Renal cortex interstitium (tissue), 15 donors: ENCODE measurements around the gene COMMD3. TPM values are rescaled to one million over a fixed set of nuclear protein-coding genes. Genes with fewer than 3 reads are reported as not detected.
A peak's percentile ranks its signal among the peaks of the same experiment; 100 is the strongest.
"Not testable (repeated sequence)": the region's sequence is repeated elsewhere in the genome, so short reads cannot be mapped to it uniquely, and the experiment has no call there.

Experiments used
- DNase-seq, 11 donors: peaks; one replicate each; pipeline ENCODE4 v3.0.0-alpha.2; 2013; ENCODE audit warnings: low read depth in 9 of 11, low spot score in 4 of 11; ENCODE audit errors: extremely low read depth in 1 of 11
- long read RNA-seq, 16 experiments: transcript quantifications; one replicate each; lab custom pipeline, GENCODE V29; 2026
- polyA plus RNA-seq, 3 donors: library from polyadenylated mRNA; unstranded; fragments of 120-200 nt; gene quantifications; one replicate each; pipeline ENCODE4 v1.2.1, GENCODE V29; 2013; ENCODE audit not compliant: insufficient read length in 3 of 3

Gene COMMD3
- 10 to 100 TPM; 76.2 to 98.2 (median 82.5) TPM for polyA plus RNA-seq
- long read RNA-seq, donor 1, transcript COMMD3-201 (8 exons, 1,342 nt): major isoform, 28 of 34 reads
- long read RNA-seq, donor 1, partial matches to known transcripts: 0 of 34 reads
- long read RNA-seq, donor 1, other reads (novel, unspliced or antisense): 0 of 34 reads
- long read RNA-seq, donor 2, transcript COMMD3-201 (8 exons, 1,342 nt): major isoform, 19 of 26 reads
- long read RNA-seq, donor 2, partial matches to known transcripts: 0 of 26 reads
- long read RNA-seq, donor 2, other reads (novel, unspliced or antisense): 0 of 26 reads
- long read RNA-seq, donor 3, transcript COMMD3-201 (8 exons, 1,342 nt): major isoform, 44 of 57 reads
- long read RNA-seq, donor 3, partial matches to known transcripts: 0 of 57 reads
- long read RNA-seq, donor 3, other reads (novel, unspliced or antisense): 6 of 57 reads
- long read RNA-seq, donor 4, transcript COMMD3-201 (8 exons, 1,342 nt): major isoform, 22 of 30 reads
- long read RNA-seq, donor 4, partial matches to known transcripts: 0 of 30 reads
- long read RNA-seq, donor 4, other reads (novel, unspliced or antisense): 0 of 30 reads
- long read RNA-seq, donor 5: 0 reads
- long read RNA-seq, donor 6, transcript COMMD3-205 (5 exons, 1,407 nt): minor isoform, 5 of 40 reads
- long read RNA-seq, donor 6, transcript COMMD3-201 (8 exons, 1,342 nt): major isoform, 31 of 40 reads
- long read RNA-seq, donor 6, partial matches to known transcripts: 0 of 40 reads
- long read RNA-seq, donor 6, other reads (novel, unspliced or antisense): 0 of 40 reads
- long read RNA-seq, donor 7, transcript COMMD3-201 (8 exons, 1,342 nt): major isoform, 44 of 48 reads
- long read RNA-seq, donor 7, partial matches to known transcripts: 0 of 48 reads
- long read RNA-seq, donor 7, other reads (novel, unspliced or antisense): 0 of 48 reads
- long read RNA-seq, donor 8, transcript COMMD3-201 (8 exons, 1,342 nt): major isoform, 39 of 47 reads
- long read RNA-seq, donor 8, transcript COMMD3-205 (5 exons, 1,407 nt): minor isoform, 5 of 47 reads
- long read RNA-seq, donor 8, partial matches to known transcripts: 0 of 47 reads
- long read RNA-seq, donor 8, other reads (novel, unspliced or antisense): 0 of 47 reads
- long read RNA-seq, donor 9, transcript COMMD3-201 (8 exons, 1,342 nt): major isoform, 33 of 39 reads
- long read RNA-seq, donor 9, partial matches to known transcripts: 0 of 39 reads
- long read RNA-seq, donor 9, other reads (novel, unspliced or antisense): 0 of 39 reads
- long read RNA-seq, donor 10, transcript COMMD3-201 (8 exons, 1,342 nt): major isoform, 35 of 39 reads
- long read RNA-seq, donor 10, partial matches to known transcripts: 0 of 39 reads
- long read RNA-seq, donor 10, other reads (novel, unspliced or antisense): 0 of 39 reads
- long read RNA-seq, donor 11, transcript COMMD3-201 (8 exons, 1,342 nt): major isoform, 30 of 35 reads
- long read RNA-seq, donor 11, partial matches to known transcripts: 0 of 35 reads
- long read RNA-seq, donor 11, other reads (novel, unspliced or antisense): 0 of 35 reads
- long read RNA-seq, donor 12, transcript COMMD3-201 (8 exons, 1,342 nt): major isoform, 21 of 23 reads
- long read RNA-seq, donor 12, partial matches to known transcripts: 0 of 23 reads
- long read RNA-seq, donor 12, other reads (novel, unspliced or antisense): 0 of 23 reads
- long read RNA-seq, donor 13: 0 reads
- long read RNA-seq, donor 14, transcript COMMD3-201 (8 exons, 1,342 nt): major isoform, 40 of 47 reads
- long read RNA-seq, donor 14, partial matches to known transcripts: 0 of 47 reads
- long read RNA-seq, donor 14, other reads (novel, unspliced or antisense): 0 of 47 reads
- long read RNA-seq, donor 15, transcript COMMD3-201 (8 exons, 1,342 nt): major isoform, 13 of 15 reads
- long read RNA-seq, donor 15, partial matches to known transcripts: 0 of 15 reads
- long read RNA-seq, donor 15, other reads (novel, unspliced or antisense): 0 of 15 reads
- long read RNA-seq, donor 16, transcript COMMD3-201 (8 exons, 1,342 nt): major isoform, 68 of 84 reads
- long read RNA-seq, donor 16, transcript COMMD3-205 (5 exons, 1,407 nt): minor isoform, 6 of 84 reads
- long read RNA-seq, donor 16, partial matches to known transcripts: 0 of 84 reads
- long read RNA-seq, donor 16, other reads (novel, unspliced or antisense): 0 of 84 reads

DNA sequence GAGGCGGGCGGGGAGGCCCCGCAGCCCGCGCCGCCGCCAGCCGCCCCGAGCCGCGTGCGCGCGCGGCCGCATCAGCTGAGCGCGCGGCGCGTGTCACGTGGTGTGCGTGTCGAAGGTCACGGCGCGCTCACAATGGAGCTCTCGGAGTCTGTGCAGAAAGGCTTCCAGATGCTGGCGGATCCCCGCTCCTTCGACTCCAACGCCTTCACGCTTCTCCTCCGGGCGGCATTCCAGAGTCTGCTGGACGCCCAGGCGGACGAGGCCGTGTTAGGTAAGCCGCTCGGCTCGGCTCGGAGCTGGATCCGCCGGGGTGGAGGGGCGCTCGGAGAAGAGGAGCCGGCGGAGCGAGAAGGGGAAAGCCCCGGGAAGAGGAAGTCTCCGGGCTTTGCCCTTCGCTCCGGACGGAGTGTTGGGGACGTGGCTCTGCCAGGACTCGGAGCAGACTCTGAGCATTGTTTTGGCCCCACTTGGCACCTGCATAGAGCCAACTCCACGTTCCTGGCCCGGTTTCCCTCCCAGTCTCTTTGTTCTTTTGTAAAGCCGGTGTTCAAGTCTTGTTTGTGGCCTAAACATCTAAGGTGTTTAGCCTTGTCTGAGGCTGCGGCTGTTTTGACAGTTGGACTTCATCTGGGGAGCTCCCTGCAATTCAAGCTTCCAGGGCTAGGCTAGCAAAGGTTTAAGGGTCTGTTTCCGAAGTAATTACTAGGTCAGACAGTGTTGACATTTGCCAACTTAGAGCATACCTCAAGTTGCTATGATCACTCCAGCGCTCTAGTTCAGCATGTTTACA is at the start of gene COMMD3:
TSS of gene COMMD3 (plus strand) at position 103 of the 790 bp plus-strand sequence. CDS start at position 133, 30 bp downstream.
- peak in 6 of 11 donors; percentile 84 to 91 (median 90) for DNase-seq

DNA sequence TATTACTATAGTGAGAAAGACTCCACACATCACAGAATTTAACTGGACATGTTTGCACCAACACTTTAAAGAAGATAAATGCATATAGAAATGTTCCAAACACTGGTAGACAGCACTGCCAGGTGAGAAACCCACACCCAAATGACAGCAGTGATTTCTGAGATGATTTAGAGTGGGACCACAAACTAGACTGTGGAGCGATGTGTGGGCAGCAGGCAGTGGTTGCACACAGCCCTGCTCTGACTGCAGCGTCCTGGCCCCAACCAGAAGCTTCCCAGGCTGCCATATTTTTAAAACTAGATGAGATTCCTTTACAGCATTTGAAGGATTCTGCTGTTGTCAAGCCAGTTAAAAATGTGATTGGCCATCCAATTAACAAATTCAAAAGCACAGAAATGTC is 47.7 kb upstream of the COMMD3 start:
- no peak for DNase-seq

DNA sequence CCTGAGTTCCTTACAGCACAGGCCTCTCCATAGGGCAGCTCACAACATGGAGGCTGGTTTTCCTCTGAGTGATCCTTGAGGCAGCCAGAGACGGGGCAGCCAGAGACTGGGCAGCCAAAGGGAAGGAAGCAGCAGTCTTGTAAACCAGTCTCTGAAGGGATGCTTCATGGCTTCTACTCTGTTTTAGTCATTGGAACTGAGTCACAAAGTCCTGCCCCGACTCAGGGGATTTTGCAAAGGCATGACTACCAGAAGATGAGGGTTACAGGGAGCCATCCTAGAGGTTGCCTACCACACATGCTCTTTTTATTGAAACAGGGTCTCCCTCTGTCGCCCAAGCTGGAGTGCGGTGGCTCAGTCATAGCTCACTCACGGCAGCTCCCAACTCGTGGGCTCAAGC is 44.4 kb upstream of the COMMD3 start:
- no peak for DNase-seq

DNA sequence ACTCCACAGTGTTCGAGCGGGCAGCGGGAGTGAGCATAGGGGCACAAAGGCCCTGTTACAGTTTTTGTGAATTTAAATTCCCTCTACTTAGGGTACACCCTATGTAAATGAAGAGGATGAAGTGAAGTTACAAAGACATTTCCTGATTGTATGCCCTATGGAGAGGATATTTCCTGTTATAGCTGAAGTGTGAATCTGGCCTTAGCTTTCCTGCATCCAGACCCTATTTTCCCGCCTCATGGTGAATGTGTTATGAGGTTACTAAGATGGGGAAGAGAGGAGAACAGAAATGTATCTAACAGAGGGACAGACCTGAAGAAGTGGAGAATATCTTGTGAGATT is 37.8 kb upstream of the COMMD3 start:
- no peak for DNase-seq

DNA sequence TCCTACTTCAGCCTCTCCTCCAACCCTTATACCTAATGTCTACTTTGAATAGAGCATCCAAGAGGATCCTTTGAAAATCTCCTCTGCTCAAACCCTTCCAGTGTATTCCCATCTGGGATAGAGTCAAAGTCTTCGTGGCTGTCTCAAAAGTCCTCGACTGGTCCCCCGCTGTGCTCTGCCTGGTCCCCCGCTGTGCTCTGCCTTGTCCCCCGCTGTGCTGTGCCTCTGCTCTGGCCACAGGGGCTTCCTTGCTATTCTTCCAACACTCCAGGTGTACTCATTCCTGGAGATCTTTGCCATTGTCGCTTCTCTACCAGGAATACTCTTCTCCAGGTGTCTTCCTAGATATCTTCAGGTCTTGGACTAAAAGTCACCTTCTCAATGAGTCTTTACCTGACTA is 36.1 kb upstream of the COMMD3 start:
- no peak for DNase-seq

DNA sequence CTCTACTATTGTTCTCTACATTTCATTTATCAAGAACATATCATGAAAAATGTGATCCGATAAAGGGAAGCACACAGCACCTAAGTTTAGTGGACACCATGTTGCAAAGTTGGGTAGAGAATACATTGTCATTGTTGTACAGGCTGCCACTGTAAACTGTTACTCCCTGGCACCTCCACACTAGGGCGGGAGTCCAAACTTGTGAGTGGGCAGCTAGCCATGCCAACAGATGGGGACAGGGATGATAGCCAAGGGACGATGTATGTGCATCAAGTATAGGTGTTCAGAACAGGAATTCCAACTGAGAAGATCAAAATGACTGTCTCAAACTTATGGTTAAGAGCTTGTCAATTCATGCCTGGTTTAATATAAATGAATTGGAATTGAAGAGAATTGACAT is 31.1 kb upstream of the COMMD3 start:
- DNase-seq: no peak

DNA sequence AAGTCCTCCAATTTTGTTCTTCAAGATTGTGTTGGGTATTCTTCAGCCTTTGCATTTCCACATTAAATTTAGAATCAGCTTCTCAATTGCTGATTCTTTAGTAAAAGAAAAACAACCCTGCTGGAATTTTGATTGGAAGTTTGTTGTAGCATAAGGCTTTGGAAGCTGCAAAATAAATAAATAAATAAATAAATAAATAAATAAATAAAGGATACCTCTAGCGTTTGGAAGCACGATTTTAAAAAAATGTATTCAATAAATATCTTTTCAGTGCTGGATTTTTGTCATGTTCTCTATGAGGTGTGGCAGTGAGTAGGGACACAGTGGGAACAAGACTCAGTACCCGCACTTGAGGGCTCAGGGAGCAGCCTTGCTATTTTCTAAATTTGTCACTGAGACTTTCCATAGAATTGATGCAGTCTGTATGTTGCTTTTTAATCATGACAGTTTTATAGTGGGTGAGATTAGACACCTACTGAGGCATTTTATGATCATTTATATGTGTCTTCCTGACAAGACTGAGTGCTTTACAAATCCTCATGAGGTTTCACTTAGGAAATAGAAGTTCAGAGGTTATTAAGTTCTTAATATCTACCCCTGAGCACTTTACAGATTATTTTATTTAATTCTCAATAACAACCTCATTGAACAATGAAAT is 22.3 kb upstream of the COMMD3 start:
- no peak for DNase-seq

DNA sequence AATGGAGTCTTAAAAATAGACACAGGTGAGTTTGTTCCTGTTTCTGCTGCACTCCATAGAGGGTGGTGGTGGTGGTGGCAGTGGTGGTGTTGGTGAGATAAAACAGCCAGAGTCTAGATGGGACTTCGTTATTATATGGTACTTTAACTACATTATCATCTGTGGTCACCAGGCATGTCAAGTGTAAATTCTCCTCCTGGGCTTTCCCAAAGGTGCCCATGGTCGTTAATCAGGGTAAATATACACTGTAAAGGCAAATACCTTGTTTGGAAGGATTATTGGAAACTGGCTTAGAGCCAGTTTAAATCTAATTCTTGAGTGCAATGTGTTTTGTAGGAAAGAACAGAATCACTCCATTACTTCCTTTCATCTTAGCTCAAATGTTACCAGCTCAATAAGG is 21.5 kb upstream of the COMMD3 start:
- DNase-seq: no peak

DNA sequence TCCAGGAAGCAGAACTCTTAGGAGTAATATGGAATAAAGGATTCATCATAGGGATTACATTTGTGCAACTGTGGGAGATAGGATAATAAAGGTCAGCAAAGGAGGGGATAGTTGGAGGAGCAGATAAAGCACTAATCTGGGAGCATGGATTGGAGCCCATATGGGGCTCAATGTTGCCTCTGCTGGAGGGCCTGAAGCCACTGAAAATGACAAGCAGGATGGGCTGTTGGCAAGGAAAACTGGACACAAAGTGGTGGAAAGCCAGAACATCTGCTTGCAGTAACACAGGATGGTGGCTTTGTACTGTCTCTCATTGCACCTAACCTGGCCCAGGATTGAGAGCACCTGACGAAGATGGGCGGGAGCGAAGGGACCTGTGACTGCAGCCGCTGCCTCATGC is 15.0 kb upstream of the COMMD3 start:
- DNase-seq: no peak

DNA sequence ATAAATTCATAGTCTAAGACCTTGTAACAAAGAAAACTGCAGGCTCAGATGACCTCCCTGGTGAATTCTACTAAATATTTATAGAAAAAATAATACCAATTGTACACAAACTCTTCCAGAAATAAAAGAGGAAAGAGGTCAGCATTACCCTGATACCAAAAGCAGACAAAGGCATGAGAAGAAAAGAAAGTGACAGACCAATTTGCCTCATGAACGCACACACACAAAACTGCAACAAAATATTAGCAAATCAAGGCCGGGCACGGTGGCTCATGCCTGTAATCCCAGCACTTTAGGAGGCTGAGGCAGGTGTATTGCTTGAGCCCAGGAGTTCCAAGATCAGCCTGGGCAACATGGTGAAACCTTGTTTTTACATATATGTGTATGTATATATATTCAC is 12.7 kb upstream of the COMMD3 start:
- DNase-seq: no peak

DNA sequence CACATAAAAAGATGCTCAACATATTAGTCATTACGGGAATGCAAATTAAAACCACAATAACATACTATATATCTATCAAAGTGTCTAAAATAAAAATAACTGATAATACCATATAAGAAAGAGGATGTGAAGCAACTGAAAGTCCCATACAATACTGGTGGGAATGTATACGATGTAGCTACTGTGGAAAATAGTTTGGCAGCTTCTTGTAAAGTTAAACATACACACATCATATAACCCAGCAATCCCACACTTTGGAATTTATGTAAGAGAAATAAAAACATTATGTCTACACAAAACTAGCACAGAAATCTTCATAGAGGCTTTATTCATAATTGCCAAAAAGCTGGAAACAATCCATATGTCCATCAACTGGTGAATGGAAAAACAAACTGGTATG is 10.5 kb upstream of the COMMD3 start:
- DNase-seq: no peak

DNA sequence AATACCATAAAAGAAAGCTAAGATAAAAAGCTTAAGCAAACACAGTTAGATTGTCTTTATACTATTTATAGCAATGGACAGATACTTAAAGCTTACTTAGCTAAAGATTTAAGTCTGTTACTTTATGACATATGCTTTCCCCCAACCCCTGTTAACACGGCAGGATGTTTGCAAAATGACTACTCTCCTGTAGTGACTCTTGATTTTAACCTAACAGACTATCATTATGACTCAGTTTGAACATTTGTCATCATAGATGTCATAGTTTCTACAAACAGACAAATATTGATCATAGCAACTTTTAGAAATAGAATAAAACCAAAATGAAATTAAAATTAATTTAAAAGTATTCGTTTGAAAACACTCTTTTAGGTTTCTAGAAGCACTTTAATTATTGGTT is 7.8 kb upstream of the COMMD3 start:
- DNase-seq: no peak

DNA sequence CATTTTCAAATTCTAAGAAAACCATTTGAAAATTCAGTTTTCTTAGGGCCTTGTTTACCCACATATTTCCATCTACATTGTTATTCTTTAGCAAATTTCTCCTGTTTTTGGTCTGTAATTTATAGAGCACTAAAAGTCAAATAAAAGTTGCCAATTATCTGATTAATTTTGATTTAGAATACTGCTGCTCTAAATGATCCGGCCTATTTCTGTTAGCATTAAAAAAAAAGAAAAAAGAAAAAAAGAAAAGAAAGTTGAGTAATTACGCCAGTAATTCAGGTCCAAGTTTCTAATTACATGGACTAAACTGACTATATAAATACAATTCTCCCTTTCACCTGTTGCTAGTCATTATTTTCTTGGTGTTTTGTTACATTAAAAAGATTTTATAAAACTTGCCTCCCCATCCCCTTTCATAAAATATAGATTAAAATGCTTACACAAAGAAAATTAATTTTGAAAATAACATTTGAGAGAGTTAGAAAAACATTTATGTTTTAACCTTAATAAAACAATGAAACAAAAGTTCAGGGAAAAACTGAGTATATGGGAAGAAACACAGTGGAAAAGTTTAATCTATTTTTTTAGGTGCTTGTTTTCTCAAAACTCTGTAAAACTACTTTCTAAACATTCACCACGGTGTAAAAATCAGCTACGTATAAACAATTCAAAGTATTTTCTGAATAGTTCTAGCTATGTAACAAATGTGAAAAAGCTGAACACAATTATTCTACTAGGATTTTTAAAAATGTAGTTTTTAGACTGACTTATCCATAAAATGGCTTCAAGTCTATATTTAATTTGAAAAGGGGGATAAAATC is 6.8 kb upstream of the COMMD3 start:
- DNase-seq: no peak

DNA sequence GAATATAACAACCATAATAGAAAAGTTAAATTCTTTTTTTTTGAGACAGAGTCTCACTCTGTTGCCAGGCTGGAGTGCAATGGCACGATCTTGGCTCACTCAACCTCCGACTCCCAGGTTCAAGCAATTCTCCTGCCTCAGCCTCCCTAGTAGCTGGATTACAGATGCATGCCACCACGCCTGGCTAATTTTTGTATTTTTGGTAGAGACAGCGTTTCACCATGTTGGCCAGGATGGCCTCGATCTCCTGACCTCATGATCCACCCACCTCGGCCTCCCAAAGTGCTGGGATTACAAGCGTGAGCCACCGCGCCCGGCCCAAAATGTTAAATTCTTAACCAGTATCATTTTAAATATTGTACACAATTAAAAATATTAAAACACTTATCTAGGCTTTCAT is 6.2 kb upstream of the COMMD3 start:
- DNase-seq: not testable (repeated sequence)

DNA sequence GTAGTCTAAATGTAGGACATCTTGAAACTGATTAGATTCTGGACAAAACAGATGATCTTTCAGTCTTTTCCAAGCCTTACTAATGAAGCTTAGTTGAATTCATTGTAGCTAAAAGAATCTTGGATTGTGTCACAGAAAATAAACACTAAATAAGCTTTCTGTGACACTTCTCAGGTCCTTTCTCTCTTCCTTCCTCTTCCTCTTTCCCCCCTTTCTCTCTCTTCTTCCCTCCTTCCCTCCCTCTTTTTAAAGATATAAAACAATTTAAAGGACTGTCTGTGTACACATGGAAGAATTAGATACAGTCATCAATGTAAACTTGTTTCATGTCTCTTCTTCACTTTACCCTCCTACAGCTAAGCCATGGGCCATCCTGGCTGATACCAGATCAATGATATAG is 5.3 kb upstream of the COMMD3 start:
- no peak for DNase-seq

DNA sequence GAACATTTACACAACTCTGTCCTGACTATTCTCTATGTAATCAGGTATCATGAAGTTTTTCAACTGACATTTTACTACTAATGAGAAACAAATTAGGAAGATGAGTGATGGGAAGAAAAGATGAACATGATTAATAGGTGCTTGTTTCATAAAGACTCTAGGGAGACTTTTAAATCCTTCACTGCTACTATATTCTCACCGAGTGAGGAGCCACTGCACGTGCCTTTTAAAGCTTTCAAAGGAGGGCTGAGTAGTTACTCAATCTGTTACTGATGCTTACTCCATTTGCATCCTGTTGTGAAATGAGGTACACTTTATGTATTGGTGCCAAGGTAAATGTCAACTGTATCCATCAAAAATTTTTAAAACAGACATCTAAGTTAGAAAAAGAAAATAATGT is 1.3 kb upstream of the COMMD3 start:
- DNase-seq: no peak
